Spleen (tissue), 13 donors: ENCODE data around the gene MTFR2. TPM values are rescaled to one million over a fixed set of nuclear protein-coding genes. Genes with fewer than 3 reads are reported as not detected.

Source experiments
- DNase-seq: peaks from one replicate; pipeline ENCODE4 v3.0.0-alpha.2; 2020
- H3K27ac ChIP-seq, 8 donors: fragments of 200-600 bp; sonication (generic) in 7 of 8; 1 replicate in 4 of 8; 2 replicates in 4 of 8; pipeline versions ENCODE4 v1.5.0 to v1.8.0; 2016 to 2021; ENCODE audit warnings: inconsistent platforms in 4 of 8, mild to moderate bottlenecking in 4 of 8, moderate library complexity in 1 of 8
- H3K27me3 ChIP-seq, 7 donors: fragments of 200-600 bp; sonication (generic) in 6 of 7; replicated peaks in 1 of 7; 1 replicate in 4 of 7; 2 replicates in 3 of 7; pipeline versions ENCODE4 v1.5.0 to v1.8.0; 2016 to 2021; ENCODE audit warnings: inconsistent platforms in 3 of 7, mild to moderate bottlenecking in 1 of 7
- H3K36me3 ChIP-seq, 6 donors: fragments of 200-600 bp; sonication (generic) in 5 of 6; 1 replicate in 4 of 6; 2 replicates in 2 of 6; pipeline versions ENCODE4 v1.5.0 to v1.8.0; 2016 to 2021; ENCODE audit warnings: inconsistent platforms in 2 of 6
- H3K4me1 ChIP-seq, 6 donors: fragments of 200-600 bp; sonication (generic) in 5 of 6; 1 replicate in 3 of 6; 2 replicates in 3 of 6; pipeline versions ENCODE4 v1.5.0 to v1.8.0; 2016 to 2021; ENCODE audit warnings: inconsistent platforms in 3 of 6
- H3K4me3 ChIP-seq, 8 donors: fragments of 200-600 bp; sonication (generic) in 7 of 8; 1 replicate in 4 of 8; 2 replicates in 4 of 8; pipeline versions ENCODE4 v1.5.0 to v1.8.0; 2016 to 2021; ENCODE audit warnings: inconsistent platforms in 4 of 8, mild to moderate bottlenecking in 4 of 8, moderate library complexity in 2 of 8
- H3K9me3 ChIP-seq, 8 donors: fragments of 200-600 bp; sonication (generic) in 7 of 8; 1 replicate in 4 of 8; 2 replicates in 4 of 8; pipeline versions ENCODE4 v1.5.0 to v1.8.0; 2016 to 2021; ENCODE audit warnings: inconsistent platforms in 4 of 8
- POLR2A ChIP-seq, 3 donors: fragments of 450-650 bp; IDR thresholded peaks; one replicate each; pipeline ENCODE4 v1.5.1; 2017; ENCODE audit warnings: antibody characterized with exemption in 3 of 3, mild to moderate bottlenecking in 1 of 3
- POLR2AphosphoS5 ChIP-seq, 3 donors: sonication (generic); formaldehyde crosslinking; IDR thresholded peaks; one replicate each; pipeline ENCODE4 v1.5.1; 2017; ENCODE audit warnings: antibody characterized with exemption in 3 of 3
- WGBS, 5 donors: extraction: QIAGEN DNeasy Blood & Tissue Kit in 3 of 5; methylation state at CpG; one replicate each; pipeline versions ENCODE4 v1.1.5 to v1.1.7; 2013 to 2018; 5-methylcytosine and 5-hydroxymethylcytosine counted together
- intact Hi-C: fragments of 100-400 bp; cut with DNase I; formaldehyde crosslinking; loops from one replicate; pipeline ENCODE4 v1.15.0; 2023; ENCODE audit warnings: low total_unique reads
- long read RNA-seq, 2 donors: transcript quantifications; one replicate each; lab custom pipeline, GENCODE V29; 2026
- polyA plus RNA-seq, 3 donors: library from polyadenylated mRNA; stranded (reverse); fragments of 200-250 nt; gene quantifications; one replicate each; pipeline ENCODE4 v1.2.1, GENCODE V29; 2013
- total RNA-seq, 7 donors: library from RNA; depleted of rRNA in 3 of 7; stranded (reverse); fragments of >200 nt in 3 of 7; fragmentation: NEBNext Ultra II Directional in 4 of 7; extraction: Animal tissue kit (Norgen Biotek cat#: 25700) in 4 of 7; gene quantifications; one replicate each; pipeline versions ENCODE4 v1.1.0 to v1.2.1, GENCODE V29; 2016 to 2021
- TF ChIP-seq, protein P1 (sequence below), 11 experiments: fragments of 200-600 bp in 7 of 11; fragments of 450-650 bp in 4 of 11; sonication (generic) in 4 of 11; IDR thresholded peaks in 8 of 11; conservative IDR thresholded peaks in 3 of 11; 1 replicate in 7 of 11; 2 replicates in 4 of 11; pipeline versions ENCODE4 v1.4.0 to v1.8.0; 2016 to 2021; ENCODE audit warnings: antibody characterized with exemption in 11 of 11, inconsistent platforms in 4 of 11, mild to moderate bottlenecking in 1 of 11
- donor health status: healthy with polysubstance abuse.
- donor health status: DM: no; HTN: no; CAD: no; lungs with moderate emphysema.
- donor health status: DM: no; HTN: no; CAD: no.
- donor health status: Bipolar disorder and iron deficiency.
- donor health status: healthy.
- donor health status: DM: no; HTN: no; CAD: no.
- donor health status: DM: yes; HTN: yes; CAD: no.

MTFR2 gene
- total RNA-seq, result 1 to 10 TPM; 1.6 to 4.6 (median 2.6) TPM
- polyA plus RNA-seq, result 1 to 10 TPM; 2.2 to 3.7 (median 2.4) TPM
- long read RNA-seq, donor 1, partial matches to known transcripts, result 0 of 1 reads
- long read RNA-seq, donor 1, other reads (novel, unspliced or antisense), result 0 of 1 reads
- long read RNA-seq, donor 2, result 0 reads

DNA sequence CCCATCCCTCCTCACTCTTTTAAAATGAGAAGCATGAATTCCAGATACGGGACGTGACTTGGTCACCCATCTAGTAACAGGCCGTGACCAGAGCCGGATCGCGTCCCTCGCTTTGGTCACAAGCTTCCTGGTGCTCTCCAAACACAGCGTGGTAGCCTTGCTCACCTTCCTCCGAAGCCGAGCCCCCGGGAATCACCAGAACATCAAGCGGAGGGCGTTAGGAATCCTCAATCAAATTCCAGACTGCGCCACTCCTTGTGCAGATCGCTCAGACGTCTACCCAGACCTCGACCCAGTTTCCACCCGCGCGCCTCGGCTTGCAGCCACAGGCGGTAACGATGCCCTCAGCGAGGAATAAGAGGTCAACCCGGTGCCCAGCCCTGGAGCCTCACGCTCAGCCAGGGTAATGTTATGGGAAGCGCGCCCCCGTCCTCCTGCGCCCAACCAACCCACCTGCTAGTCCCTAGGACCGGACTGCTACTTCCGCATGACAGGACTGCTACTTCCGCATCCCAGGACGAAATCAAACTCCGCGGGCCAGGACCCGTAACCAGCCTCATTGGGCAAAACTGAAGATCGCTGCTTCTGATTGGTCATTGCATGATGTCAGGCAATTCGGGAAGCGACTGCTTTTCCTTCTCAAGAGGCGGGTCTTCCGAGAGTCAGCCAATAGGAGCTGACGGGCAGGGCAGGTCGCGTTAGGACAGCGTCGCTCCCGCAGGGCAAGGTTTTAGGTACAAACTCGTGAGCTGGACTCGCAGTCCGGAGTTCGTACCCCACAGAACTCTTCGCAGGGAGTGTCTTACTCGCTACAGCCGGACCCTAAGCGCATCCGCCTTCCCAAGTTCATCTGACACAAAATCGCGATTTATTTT is at the start of gene MTFR2:
TSS of gene MTFR2 (minus strand) at position 501 of the 875 bp plus-strand sequence. CDS start 1,212 bp downstream, outside the sequence.
- TF ChIP-seq POLR2A (IDR thresholded peaks at IDR 0.05) (no peak), POLR2AphosphoS5 (IDR thresholded peaks at IDR 0.05) (peak; percentile 87 to 91 (median 88))
- TF ChIP-seq, protein P1, sequence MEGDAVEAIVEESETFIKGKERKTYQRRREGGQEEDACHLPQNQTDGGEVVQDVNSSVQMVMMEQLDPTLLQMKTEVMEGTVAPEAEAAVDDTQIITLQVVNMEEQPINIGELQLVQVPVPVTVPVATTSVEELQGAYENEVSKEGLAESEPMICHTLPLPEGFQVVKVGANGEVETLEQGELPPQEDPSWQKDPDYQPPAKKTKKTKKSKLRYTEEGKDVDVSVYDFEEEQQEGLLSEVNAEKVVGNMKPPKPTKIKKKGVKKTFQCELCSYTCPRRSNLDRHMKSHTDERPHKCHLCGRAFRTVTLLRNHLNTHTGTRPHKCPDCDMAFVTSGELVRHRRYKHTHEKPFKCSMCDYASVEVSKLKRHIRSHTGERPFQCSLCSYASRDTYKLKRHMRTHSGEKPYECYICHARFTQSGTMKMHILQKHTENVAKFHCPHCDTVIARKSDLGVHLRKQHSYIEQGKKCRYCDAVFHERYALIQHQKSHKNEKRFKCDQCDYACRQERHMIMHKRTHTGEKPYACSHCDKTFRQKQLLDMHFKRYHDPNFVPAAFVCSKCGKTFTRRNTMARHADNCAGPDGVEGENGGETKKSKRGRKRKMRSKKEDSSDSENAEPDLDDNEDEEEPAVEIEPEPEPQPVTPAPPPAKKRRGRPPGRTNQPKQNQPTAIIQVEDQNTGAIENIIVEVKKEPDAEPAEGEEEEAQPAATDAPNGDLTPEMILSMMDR (IDR thresholded peaks at IDR 0.05 in 8 of 11, conservative IDR thresholded peaks at IDR 0.05 in 3 of 11), result peak in 2 of 11 experiments; percentile 15 to 25
- peak within 1 kb of the TSS in 5 of 8 donors; percentile 35 to 78 (median 57) for H3K27ac ChIP-seq
- no peaks in the 10 kb centered on the region for H3K27me3 ChIP-seq
- H3K4me1 ChIP-seq, result peaks cover 3 to 31% (median 20%) of the 10 kb centered on the region in 6 donors
- H3K9me3 ChIP-seq, result no peaks in the 10 kb centered on the region
- DNase-seq, result peak; percentile 96
- H3K4me3 ChIP-seq, result peak within 1 kb of the TSS; percentile 69 to 97 (median 84)
- no peaks in the 10 kb centered on the region for H3K36me3 ChIP-seq
- intact Hi-C loops, result no loop called here
- WGBS, 5 donors, result 0 to 1% (median 0%) methylated on average over 29 to 59 of the region's 59 CpGs

GRCh38 chr6:136294621-136295020 is 44.5 kb upstream of the MTFR2 start:
- Histone ChIP-seq H3K9me3 (no peaks in the 10 kb centered on the region), H3K4me3 (no peak overlapping the region), H3K27me3 (no peaks in the 10 kb centered on the region), H3K36me3 (no peaks in the 10 kb centered on the region), H3K4me1 (peaks cover 8 to 17% (median 13%) of the 10 kb centered on the region in 6 donors), H3K27ac (no peak overlapping the region)
- no peak for DNase-seq
- intact Hi-C loops, result no loop called here
- TF ChIP-seq, protein P1 (IDR thresholded peaks at IDR 0.05 in 8 of 11, conservative IDR thresholded peaks at IDR 0.05 in 3 of 11), result no peak
- TF ChIP-seq POLR2A (IDR thresholded peaks at IDR 0.05), result no peak
- no peak for TF ChIP-seq POLR2AphosphoS5 (IDR thresholded peaks at IDR 0.05)
- 89 to 98% (median 93%) methylated on average over 3 of the region's 3 CpGs for WGBS, 5 donors

GRCh38 chr6:136290410-136291010 is 40.4 kb upstream of the MTFR2 start:
- TF ChIP-seq, protein P1 (IDR thresholded peaks at IDR 0.05 in 8 of 11, conservative IDR thresholded peaks at IDR 0.05 in 3 of 11), result no peak
- H3K27ac ChIP-seq, result peak overlapping the region; percentile 97 to 100 (median 100)
- intact Hi-C loops, result no loop called here
- peaks cover 34 to 49% (median 44%) of the 10 kb centered on the region in 6 donors for H3K4me1 ChIP-seq
- H3K4me3 ChIP-seq, result peak overlapping the region in 7 of 8 donors; percentile 9 to 91 (median 84)
- WGBS, 5 donors, result 3 to 4% (median 4%) methylated on average over 22 of the region's 22 CpGs
- H3K36me3 ChIP-seq, result no peaks in the 10 kb centered on the region
- H3K27me3 ChIP-seq, result no peaks in the 10 kb centered on the region
- peak; percentile 94 for DNase-seq
- H3K9me3 ChIP-seq, result no peaks in the 10 kb centered on the region
